ENCODE data around the gene PPRC1. TPM values are rescaled to one million over a fixed set of nuclear protein-coding genes. Genes with fewer than 3 reads are reported as not detected.

Gene PPRC1
- total and polyA plus RNA-seq, 4 donors = 4.9 to 10.1 (median 8.7) TPM

GRCh38 chr10:102184606-102185005, 51.8 kb downstream of the PPRC1 start:
- no peaks in the 10 kb centered on the region for H3K36me3 ChIP-seq (ENCODE audit: control insufficient read depth in 4 of 4, insufficient read depth in 3 of 4, low read depth in 1 of 4, low read length in 3 of 4)
- no peak for DNase-seq (ENCODE audit: low spot score)
- TF ChIP-seq RAD21 (IDR thresholded peaks at IDR 0.05) (no peak), EGR1 (IDR thresholded peaks at IDR 0.05; ENCODE audit: low read depth in 2 of 2) (no peak), FOXA2 (IDR thresholded peaks at IDR 0.05) (no peak), HNF4A (conservative IDR thresholded peaks at IDR 0.05) (no peak), GABPA (IDR thresholded peaks at IDR 0.05 in 1 of 2, conservative IDR thresholded peaks at IDR 0.05 in 1 of 2) (no peak), YY1 (IDR thresholded peaks at IDR 0.05) (no peak), FOXA1 (IDR thresholded peaks at IDR 0.05) (no peak), TAF1 (conservative IDR thresholded peaks at IDR 0.05) (no peak), SP1 (IDR thresholded peaks at IDR 0.05) (no peak)
- TF ChIP-seq, protein P1, sequence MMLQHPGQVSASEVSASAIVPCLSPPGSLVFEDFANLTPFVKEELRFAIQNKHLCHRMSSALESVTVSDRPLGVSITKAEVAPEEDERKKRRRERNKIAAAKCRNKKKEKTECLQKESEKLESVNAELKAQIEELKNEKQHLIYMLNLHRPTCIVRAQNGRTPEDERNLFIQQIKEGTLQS (IDR thresholded peaks at IDR 0.05) = no peak
- TF ChIP-seq, protein P2, sequence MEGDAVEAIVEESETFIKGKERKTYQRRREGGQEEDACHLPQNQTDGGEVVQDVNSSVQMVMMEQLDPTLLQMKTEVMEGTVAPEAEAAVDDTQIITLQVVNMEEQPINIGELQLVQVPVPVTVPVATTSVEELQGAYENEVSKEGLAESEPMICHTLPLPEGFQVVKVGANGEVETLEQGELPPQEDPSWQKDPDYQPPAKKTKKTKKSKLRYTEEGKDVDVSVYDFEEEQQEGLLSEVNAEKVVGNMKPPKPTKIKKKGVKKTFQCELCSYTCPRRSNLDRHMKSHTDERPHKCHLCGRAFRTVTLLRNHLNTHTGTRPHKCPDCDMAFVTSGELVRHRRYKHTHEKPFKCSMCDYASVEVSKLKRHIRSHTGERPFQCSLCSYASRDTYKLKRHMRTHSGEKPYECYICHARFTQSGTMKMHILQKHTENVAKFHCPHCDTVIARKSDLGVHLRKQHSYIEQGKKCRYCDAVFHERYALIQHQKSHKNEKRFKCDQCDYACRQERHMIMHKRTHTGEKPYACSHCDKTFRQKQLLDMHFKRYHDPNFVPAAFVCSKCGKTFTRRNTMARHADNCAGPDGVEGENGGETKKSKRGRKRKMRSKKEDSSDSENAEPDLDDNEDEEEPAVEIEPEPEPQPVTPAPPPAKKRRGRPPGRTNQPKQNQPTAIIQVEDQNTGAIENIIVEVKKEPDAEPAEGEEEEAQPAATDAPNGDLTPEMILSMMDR (IDR thresholded peaks at IDR 0.05; ENCODE audit: low read depth, low read length, missing input control) = no peak
- TF ChIP-seq, protein P3, sequence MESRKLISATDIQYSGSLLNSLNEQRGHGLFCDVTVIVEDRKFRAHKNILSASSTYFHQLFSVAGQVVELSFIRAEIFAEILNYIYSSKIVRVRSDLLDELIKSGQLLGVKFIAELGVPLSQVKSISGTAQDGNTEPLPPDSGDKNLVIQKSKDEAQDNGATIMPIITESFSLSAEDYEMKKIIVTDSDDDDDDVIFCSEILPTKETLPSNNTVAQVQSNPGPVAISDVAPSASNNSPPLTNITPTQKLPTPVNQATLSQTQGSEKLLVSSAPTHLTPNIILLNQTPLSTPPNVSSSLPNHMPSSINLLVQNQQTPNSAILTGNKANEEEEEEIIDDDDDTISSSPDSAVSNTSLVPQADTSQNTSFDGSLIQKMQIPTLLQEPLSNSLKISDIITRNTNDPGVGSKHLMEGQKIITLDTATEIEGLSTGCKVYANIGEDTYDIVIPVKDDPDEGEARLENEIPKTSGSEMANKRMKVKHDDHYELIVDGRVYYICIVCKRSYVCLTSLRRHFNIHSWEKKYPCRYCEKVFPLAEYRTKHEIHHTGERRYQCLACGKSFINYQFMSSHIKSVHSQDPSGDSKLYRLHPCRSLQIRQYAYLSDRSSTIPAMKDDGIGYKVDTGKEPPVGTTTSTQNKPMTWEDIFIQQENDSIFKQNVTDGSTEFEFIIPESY (IDR thresholded peaks at IDR 0.05) = no peak
- TF ChIP-seq, protein P4, sequence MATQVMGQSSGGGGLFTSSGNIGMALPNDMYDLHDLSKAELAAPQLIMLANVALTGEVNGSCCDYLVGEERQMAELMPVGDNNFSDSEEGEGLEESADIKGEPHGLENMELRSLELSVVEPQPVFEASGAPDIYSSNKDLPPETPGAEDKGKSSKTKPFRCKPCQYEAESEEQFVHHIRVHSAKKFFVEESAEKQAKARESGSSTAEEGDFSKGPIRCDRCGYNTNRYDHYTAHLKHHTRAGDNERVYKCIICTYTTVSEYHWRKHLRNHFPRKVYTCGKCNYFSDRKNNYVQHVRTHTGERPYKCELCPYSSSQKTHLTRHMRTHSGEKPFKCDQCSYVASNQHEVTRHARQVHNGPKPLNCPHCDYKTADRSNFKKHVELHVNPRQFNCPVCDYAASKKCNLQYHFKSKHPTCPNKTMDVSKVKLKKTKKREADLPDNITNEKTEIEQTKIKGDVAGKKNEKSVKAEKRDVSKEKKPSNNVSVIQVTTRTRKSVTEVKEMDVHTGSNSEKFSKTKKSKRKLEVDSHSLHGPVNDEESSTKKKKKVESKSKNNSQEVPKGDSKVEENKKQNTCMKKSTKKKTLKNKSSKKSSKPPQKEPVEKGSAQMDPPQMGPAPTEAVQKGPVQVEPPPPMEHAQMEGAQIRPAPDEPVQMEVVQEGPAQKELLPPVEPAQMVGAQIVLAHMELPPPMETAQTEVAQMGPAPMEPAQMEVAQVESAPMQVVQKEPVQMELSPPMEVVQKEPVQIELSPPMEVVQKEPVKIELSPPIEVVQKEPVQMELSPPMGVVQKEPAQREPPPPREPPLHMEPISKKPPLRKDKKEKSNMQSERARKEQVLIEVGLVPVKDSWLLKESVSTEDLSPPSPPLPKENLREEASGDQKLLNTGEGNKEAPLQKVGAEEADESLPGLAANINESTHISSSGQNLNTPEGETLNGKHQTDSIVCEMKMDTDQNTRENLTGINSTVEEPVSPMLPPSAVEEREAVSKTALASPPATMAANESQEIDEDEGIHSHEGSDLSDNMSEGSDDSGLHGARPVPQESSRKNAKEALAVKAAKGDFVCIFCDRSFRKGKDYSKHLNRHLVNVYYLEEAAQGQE (IDR thresholded peaks at IDR 0.05) = no peak
- TF ChIP-seq, protein P5, sequence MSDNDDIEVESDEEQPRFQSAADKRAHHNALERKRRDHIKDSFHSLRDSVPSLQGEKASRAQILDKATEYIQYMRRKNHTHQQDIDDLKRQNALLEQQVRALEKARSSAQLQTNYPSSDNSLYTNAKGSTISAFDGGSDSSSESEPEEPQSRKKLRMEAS (IDR thresholded peaks at IDR 0.05) = no peak
- H3K4me3 ChIP-seq (ENCODE audit: low read depth in 1 of 3, low read length in 3 of 3) = no peak overlapping the region
- 87% methylated on average over 2 of the region's 2 CpGs for WGBS
- no peak overlapping the region for H3K27ac ChIP-seq (ENCODE audit: low read depth in 1 of 2, low read length in 2 of 2)
- no peaks in the 10 kb centered on the region for H3K9me3 ChIP-seq (ENCODE audit: control insufficient read depth in 4 of 4, low read length in 3 of 4)
- H3K9ac ChIP-seq (ENCODE audit: low read depth in 1 of 2, low read length in 2 of 2) = no peak overlapping the region
- peaks cover 0 to 6% (median 2%) of the 10 kb centered on the region in 4 donors for H3K4me1 ChIP-seq (ENCODE audit: control insufficient read depth in 4 of 4, insufficient read depth in 4 of 4, low read length in 3 of 4)
- H3K27me3 ChIP-seq (ENCODE audit: control insufficient read depth in 4 of 4, insufficient read depth in 4 of 4, low read length in 3 of 4) = no peaks in the 10 kb centered on the region

GRCh38 chr10:102185272-102185671, 52.4 kb downstream of the PPRC1 start:
- Histone ChIP-seq H3K4me1 (ENCODE audit: control insufficient read depth in 4 of 4, insufficient read depth in 4 of 4, low read length in 3 of 4) (peaks cover 0 to 6% (median 3%) of the 10 kb centered on the region in 4 donors), H3K27ac (ENCODE audit: low read depth in 1 of 2, low read length in 2 of 2) (no peak overlapping the region), H3K4me3 (ENCODE audit: low read depth in 1 of 3, low read length in 3 of 3) (no peak overlapping the region), H3K36me3 (ENCODE audit: control insufficient read depth in 4 of 4, insufficient read depth in 3 of 4, low read depth in 1 of 4, low read length in 3 of 4) (no peaks in the 10 kb centered on the region), H3K9me3 (ENCODE audit: control insufficient read depth in 4 of 4, low read length in 3 of 4) (no peaks in the 10 kb centered on the region), H3K27me3 (ENCODE audit: control insufficient read depth in 4 of 4, insufficient read depth in 4 of 4, low read length in 3 of 4) (no peaks in the 10 kb centered on the region), H3K9ac (ENCODE audit: low read depth in 1 of 2, low read length in 2 of 2) (no peak overlapping the region)
- WGBS = 72% methylated on average over 2 of the region's 2 CpGs
- DNase-seq (ENCODE audit: low spot score) = no peak
- TF ChIP-seq, protein P5 (IDR thresholded peaks at IDR 0.05) = no peak
- TF ChIP-seq GABPA (IDR thresholded peaks at IDR 0.05 in 1 of 2, conservative IDR thresholded peaks at IDR 0.05 in 1 of 2) (no peak), JUND (IDR thresholded peaks at IDR 0.05) (no peak), EGR1 (IDR thresholded peaks at IDR 0.05; ENCODE audit: low read depth in 2 of 2) (no peak), RXRA (IDR thresholded peaks at IDR 0.05) (no peak), RAD21 (IDR thresholded peaks at IDR 0.05) (no peak), FOXA1 (IDR thresholded peaks at IDR 0.05) (no peak), TAF1 (conservative IDR thresholded peaks at IDR 0.05) (no peak)
- TF ChIP-seq, protein P4 (IDR thresholded peaks at IDR 0.05) = no peak
- TF ChIP-seq, protein P2 (IDR thresholded peaks at IDR 0.05; ENCODE audit: low read depth, low read length, missing input control) = no peak
